NCI-H2029 treated with DMSO at 0.1 percent for 48 hours (cell line): ENCODE measurements around the gene PLEKHA6.
"Not testable (repeated sequence)": the region's sequence is repeated elsewhere in the genome, so short reads cannot be mapped to it uniquely, and the experiment has no call there.

ENCODE experiments used
- DNase-seq: peaks from one replicate; lab custom pipeline; 2025; lab: John Stamatoyannopoulos, UW

The PLEKHA6 gene

DNA sequence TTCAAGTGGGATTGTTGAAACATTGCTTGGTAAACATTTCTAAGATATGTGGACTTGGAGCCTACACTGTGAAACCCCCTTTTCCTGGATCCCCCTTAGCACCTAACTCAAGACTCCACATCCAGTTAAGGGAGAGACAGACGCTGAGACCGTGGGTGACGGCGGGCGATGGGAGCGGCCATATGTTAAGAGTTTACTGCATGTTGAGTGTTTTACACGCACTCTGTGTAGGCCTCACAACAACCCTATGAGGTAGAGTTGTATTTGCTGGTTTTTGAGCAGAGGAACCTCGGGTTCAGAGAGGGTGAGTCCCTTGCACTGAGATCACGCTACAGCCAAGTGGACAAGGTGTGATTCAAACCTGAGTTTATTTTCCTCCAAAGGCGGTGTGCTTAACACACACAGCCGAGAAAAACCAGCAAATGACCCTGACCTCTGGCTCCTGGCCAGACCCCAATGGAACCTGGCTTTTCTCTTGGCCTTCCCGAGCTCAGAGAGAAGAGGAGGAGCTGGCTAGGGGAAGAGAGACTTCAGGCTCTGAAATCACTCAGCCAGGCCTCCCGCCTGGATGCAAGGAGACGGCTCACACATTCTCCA, 99.0 kb downstream of the PLEKHA6 start:
- no peak for DNase-seq

GRCh38 chr1:204259782-204260181, 99.9 kb downstream of the PLEKHA6 start:
- no peak for DNase-seq

DNA sequence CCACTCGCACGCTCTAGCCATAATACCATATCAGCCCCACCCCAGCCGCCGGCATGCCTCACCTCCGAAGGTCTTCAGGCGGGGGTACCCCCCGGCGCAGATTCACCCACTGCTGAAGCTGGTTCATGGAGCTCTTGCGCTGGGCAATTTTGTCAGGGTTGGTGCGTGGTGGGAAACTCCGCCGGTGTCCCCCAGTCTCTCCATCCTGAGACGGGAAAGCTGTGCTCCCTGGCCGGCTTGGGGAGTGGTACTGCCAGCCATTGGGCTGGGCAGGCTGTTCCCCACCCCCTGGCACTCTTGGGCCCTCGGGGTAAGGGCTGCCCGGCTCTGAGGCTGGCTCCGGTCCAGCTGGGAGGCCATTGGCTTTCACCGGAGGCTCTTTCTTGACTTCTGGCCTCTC, 100.5 kb downstream of the PLEKHA6 start:
- no peak for DNase-seq

- no peak for DNase-seq
Measured at GRCh38 chr1:204258213-204259115, 101.3 kb downstream of the PLEKHA6 start.

- DNase-seq, result no peak
Measured at GRCh38 chr1:204257446-204257845, 102.3 kb downstream of the PLEKHA6 start.

DNA sequence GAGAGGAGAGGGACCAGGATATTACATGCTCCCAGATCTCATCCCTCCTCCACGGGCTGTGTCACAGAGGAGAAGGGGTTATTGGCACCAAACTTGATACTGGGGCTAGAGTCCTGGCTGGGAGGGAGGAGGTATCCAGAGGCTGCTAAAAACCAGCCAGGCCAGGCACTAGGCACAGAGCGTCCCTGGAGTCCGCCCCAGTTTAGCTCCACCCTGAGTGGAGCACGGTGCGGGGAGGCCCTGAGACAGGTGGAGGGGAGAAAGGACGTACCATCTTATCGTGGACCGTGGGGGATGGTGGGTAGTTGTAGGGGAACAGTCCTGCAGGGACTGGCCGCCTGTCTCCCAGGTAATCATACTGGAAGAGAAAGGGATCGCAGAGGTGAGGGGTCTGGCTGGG, 103.2 kb downstream of the PLEKHA6 start:
- DNase-seq, result no peak

- DNase-seq, result no peak
Measured at GRCh38 chr1:204255966-204256365, 103.8 kb downstream of the PLEKHA6 start.

- no peak for DNase-seq
Measured at GRCh38 chr1:204255225-204255624, 104.5 kb downstream of the PLEKHA6 start.

GRCh38 chr1:204254031-204254661, 105.6 kb downstream of the PLEKHA6 start:
- no peak for DNase-seq

DNA sequence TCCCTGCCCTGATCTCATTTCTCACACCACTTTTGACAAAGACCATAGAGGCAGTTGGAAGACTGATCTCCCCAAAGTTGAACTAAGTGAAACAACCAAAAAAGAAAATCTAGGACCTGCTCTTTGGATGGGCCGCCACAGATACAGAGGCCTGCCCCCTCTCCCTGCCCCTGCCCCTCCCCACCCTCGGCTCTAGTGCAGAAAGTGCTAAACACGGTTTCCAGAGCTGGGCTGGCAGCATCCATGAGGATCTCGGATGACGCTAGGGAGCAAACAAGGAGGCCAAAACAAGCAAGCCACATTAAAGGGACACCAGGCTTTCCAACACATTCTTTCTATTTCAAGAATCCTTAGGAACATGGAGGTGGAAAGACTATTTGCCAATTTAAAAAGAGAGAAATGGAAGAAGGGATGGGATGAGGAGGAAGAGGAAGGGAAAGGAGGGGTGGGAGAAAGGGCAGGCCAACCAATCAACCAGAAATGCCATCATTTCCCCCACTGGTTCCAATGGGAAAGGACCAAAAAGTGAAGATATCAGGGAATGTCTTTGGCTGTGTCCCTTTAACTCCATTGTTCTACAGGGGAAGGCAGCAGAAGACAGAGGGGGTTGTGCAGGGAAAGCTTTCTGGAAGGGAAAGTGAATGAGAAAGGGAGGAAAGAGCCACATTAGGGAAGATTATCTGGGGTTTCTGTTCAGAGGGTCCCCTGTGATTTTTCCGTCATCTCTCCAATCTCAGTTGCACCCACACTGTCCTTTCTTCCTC, 107.6 kb downstream of the PLEKHA6 start:
- no peak for DNase-seq

GRCh38 chr1:204251286-204251685, 108.4 kb downstream of the PLEKHA6 start:
- no peak for DNase-seq

GRCh38 chr1:204250428-204251030, 109.2 kb downstream of the PLEKHA6 start:
- DNase-seq, result no peak

DNA sequence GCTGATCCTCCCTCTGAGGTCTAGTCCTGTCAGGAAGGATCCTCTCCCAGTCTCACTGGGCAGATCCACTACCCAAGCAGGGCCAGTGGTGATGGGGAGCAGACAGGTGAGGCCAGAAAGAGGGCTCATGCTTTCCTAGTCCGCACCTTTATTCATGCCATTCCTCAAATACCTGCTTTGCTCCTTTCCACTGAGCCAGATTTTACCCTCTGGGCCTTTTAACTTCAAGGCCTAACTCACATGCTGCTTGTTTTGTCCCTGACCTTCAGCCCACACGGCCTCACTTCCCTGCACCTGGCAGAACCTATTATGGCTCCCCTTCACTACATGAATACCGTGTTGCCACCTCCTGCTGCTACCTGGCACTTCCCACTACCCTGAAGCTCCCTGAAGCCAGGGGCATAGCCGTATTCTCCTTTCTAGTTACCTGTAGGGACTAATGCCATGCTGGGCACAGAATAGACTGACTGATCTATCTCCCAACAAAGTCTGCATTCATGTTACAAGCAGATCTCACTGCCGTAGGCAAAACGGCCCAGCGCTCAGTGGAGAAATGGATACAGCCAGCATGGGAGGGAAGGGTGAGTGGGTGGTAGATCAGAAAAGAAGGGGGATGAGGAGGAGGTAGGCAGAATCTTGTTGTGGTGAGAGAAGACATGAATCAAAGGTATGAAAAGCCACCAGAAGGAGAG, 109.8 kb downstream of the PLEKHA6 start:
- no peak for DNase-seq

- no peak for DNase-seq
Measured at GRCh38 chr1:204248954-204249353, 110.8 kb downstream of the PLEKHA6 start.

DNA sequence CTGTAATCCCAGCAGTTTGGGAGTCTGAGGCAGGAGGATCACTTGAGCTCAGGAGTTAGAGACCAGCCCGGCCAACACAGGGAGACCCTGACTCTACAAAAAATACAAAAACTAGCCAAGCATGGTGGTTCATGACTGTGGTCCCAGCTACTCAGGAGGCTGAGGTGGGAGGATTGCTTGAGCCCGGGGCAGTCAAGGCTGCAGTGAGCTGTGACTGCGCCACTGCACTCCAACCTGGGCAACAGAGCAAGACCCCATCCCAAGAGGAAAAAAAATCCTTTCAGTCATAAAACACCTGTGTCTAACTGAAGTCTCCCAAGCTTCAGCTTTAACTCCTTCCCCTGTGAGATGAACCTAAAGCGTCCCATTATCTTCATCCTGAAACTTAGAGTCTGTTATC, 112.9 kb downstream of the PLEKHA6 start:
- DNase-seq, result no peak

DNA sequence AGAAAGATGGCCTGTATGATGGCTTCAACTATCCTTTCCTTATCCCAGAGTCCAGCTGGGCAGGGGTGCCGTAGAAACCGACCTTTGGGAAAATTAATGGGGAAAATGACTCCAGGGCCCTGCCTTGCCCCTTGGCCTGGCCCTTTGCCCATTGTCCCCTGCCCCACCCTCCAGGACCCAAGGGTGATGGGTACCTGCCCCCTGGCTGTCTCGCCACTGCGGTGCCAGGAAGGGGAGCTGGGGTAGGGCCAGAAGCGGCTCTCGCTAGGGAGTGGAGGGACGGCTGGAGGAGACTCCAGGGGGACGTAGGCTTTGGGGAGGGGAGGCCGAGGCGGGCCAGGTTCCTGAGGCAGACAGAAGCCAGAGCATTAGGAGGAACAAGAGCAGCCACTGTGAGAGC, 116.8 kb downstream of the PLEKHA6 start:
- DNase-seq, result no peak

DNA sequence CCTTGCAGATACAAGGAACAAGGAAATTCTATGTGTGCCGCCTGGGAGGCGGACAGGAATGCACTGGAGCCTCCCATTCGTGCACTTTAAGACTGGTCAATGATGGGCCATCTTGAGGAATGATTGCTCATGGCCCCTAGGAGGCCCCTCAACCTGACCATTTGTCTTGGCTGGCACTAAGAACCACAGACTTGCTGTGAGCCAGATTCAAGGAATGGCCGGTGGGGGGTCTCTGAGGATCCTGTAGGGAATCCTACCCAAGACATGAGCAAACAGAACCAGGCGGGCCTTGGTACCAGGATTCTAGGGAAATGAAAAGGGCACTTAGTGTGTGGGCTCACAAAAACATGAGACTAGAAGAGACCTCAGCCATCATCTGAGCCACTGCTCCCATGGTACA, 117.8 kb downstream of the PLEKHA6 start:
- no peak for DNase-seq

GRCh38 chr1:204241050-204241449, 118.7 kb downstream of the PLEKHA6 start:
- DNase-seq, result no peak

DNA sequence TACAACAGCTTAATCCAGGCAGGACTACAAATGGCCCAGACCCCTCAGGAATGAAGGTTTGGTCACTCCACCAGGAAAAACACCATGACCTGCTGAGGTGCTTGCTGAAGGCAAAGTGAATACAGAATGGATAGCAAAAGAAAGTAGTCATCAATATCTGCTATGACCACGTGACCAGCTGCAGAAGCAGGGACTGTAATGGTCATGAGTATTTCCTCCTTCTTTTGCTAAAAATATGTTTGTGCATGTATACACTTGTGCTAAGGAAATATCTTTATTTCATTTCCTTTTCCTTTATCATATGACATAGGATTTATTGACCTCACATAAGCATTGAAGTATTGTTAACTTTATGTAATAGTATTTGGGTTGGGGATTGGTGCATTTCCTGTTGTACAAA, 119.5 kb downstream of the PLEKHA6 start:
- DNase-seq, result no peak

DNA sequence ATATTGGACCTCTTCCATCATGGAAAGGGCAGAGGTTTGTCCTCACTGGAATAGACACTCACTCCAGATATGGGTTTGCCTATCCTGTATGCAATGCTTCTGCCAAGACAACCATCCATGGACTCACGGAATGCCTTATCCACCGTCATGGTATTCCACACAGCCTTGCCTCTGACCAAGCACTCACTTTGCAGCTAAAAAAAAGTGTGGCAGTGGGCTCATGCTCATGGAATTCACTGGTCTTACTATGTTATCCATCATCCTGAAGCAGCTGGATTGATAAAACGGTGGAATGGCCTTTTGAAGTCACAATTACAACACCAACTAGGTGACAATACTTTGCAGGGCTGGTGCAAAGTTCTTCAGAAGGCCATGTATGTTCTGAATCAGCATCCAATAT, 120.3 kb downstream of the PLEKHA6 start:
- DNase-seq, result not testable (repeated sequence)

DNA sequence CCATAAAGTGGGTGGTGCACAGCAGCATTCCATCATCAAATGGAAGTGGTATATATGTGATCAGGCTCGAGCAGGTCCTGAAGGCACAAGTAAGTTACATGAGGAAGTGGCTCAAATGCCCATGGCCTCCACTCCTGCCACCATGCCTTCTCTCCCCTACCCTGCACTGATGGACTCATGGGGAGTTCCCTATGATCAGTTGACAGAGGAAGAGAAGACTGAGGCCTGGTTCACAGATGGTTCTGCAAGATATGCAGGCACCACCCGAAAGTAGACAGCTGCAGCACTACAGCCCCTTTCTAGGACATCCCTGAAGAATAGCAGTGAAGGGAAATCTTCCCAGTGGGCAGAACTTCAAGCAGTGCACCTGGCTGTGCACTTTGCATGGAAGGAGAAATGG, 121.2 kb downstream of the PLEKHA6 start:
- not testable (repeated sequence) for DNase-seq
